ENCODE measurements around the gene CTAG1A.
"Not testable (repeated sequence)": the region's sequence is repeated elsewhere in the genome, so short reads cannot be mapped to it uniquely, and the experiment has no call there.

The CTAG1A gene

GRCh38 chrX:154573061-154573460, 11.9 kb upstream of the CTAG1A start:
- DNase-seq (ENCODE audit: low read depth): not testable (repeated sequence)

GRCh38 chrX:154575076-154575475, 9.9 kb upstream of the CTAG1A start:
- not testable (repeated sequence) for DNase-seq (ENCODE audit: low read depth)

GRCh38 chrX:154582994-154583393, 1.9 kb upstream of the CTAG1A start:
- DNase-seq (ENCODE audit: low read depth): not testable (repeated sequence)

- not testable (repeated sequence) for DNase-seq (ENCODE audit: low read depth)
These were observed 5.5 kb downstream of the CTAG1A start for GRCh38 chrX:154590415-154590814.

DNA sequence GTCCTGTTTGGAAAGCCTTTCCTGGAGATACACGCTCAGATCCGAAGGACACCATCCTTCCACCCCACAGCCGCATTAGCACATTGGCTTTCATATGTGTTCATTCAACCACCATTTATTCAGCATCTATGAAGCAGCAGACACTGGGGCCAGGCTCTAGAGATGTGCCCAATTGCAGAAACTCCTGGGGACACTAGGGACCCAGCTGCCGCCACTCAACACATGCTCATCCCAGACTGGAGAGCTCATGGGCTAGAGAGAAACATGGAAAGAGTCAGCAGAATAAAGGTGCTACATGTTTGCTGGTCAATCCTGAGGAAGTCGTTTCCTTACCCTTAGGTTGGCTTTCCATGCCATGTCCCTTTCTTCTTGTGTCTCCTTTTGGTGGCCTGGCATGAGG, 7.6 kb downstream of the CTAG1A start:
- DNase-seq (ENCODE audit: low read depth): no peak

GRCh38 chrX:154593201-154593600, 8.3 kb downstream of the CTAG1A start:
- no peak for DNase-seq (ENCODE audit: low read depth)

DNA sequence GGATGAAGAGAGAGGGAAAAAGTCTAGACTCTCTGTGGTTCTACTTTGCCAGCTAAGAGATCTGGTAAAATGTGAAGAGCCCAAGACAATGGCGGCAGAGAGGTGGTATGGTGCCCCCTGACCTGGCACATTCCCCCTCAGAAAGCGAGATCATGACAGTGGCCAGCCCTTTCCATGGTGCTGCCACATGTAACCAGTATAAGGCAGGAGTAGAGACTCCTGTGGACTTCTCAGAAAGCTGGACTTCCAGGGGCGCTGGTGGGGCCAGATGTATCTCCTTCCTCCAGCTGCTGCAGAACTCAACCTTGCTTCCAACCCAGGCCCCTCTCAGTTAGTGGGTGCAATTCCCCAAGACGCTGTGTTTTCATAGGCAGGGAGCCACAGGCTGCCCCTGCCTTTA, 9.6 kb downstream of the CTAG1A start:
- no peak for DNase-seq (ENCODE audit: low read depth)

DNA sequence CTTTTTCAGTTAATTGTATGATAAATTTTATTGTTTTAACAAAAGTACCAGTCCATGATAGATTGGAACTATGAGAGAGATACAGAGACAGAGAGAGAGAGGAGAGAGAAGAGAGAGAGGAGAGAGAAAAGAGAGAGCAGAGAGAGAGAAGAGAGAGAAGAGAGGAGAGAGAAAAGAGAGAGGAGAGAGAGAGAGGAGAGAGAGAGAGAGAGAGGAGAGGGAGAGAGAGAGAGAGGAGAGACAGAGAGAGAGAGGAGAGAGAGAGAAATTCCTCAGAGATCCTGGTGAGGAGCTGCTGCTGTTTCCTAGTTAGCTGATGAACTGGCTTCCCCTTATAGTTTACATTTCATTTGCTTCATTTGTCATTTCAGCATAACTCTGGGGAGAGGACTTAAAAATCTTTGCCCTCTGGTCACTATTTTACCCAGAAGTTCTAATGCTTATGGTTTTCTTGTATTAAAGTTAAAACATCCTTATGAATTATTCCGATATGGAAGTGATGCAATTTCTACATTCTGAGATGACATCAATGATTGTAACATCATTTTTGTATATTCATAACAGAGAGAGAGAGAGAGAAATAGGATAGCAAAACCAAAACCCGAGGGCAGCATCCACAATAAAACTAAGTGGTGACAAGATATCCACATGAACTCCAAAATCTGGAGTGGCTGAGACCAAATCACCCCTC, 10.8 kb downstream of the CTAG1A start:
- peak; percentile 7 for DNase-seq (ENCODE audit: low read depth)

DNA sequence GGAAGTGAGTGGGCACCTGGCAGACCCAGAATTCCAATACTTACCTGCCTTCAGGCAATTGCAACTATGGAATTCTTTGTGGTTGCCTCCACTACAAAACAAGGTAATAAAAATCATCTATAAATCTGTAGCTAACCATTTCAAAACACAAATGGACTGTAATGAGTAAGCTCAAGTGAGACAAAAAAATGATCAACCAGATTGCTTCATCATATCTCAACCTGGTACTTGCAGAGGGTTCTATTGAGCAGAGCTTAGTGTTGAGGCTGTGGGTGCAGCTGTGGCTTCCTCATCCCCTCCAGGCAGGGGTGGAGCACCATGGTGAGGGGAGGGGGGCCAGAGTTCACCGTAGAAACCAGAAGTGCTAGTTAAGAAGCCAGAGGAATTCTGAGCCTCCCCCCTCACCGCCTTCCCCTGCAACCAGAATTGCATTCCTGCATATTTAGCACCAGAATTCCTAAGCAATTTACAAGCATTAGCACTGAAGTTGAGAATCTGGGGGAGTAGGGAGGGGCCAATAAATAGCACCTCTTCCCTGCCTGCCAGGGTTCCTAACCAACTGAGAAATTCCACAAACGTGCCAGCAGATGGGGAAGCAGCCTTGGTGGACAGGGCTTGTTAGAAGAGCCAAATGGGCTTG, 11.5 kb downstream of the CTAG1A start:
- peak; percentile 36 for DNase-seq (ENCODE audit: low read depth)

DNA sequence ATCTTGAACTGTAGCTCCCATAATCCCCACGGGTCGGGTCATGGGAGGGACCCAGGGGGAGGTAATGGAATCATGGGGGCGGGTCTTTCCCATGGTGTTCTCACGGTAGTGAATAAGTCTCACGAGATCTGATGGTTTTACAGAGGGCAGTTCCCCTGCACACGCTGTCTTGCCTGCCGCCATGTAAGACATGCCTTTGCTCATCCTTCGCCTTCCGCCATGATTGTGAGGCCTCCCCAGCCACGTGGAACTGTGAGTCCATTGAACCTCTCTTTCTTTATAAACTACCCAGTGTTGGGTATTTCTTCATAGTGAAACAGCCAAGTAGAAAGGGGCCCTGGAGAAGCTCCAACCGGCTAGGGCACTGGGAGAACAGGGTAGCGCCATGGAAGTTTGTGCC, 12.3 kb downstream of the CTAG1A start:
- no peak for DNase-seq (ENCODE audit: low read depth)

DNA sequence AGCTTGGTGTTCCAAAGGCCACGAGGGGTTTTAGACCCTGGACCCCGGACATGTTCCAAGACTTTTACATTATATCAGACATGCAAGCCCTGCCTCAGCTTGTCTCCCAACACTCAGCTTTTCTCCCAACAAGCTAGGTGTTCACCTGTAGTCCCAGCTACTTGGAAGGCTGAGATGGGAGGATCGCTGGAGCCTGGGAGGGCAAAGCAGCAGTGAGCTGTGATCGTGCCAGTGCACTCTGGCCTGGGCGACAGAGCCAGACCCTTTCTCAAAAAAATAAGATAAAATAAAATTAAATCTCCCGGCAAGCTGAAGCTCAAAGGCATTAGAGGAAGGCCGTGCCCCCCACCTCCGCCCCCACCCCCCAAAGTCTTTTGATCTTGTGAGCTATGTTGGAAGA, 13.7 kb downstream of the CTAG1A start:
- DNase-seq (ENCODE audit: low read depth): no peak

DNA sequence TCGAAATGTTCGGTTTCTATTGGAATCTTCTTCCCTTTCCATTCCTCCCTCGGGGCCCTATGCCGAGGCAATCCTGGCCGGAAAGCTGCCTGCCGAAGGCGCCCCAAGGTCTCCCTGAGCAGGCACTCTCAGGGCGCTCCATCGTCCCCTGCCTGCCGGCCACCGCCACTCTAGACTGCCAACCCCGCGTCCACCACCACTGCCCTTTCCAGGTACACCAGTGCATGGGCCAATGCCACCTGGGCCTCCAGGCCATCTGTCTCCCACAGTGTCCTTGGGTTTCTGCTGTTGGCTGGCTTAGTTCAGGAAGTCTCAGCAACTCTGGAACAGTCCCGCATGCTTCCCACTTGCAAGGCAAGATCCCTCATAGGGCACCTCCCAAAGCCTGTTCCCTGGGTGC, 14.6 kb downstream of the CTAG1A start:
- no peak for DNase-seq (ENCODE audit: low read depth)

GRCh38 chrX:154600759-154601374, 15.9 kb downstream of the CTAG1A start:
- DNase-seq (ENCODE audit: low read depth): no peak

GRCh38 chrX:154602226-154602625, 17.3 kb downstream of the CTAG1A start:
- DNase-seq (ENCODE audit: low read depth): no peak

DNA sequence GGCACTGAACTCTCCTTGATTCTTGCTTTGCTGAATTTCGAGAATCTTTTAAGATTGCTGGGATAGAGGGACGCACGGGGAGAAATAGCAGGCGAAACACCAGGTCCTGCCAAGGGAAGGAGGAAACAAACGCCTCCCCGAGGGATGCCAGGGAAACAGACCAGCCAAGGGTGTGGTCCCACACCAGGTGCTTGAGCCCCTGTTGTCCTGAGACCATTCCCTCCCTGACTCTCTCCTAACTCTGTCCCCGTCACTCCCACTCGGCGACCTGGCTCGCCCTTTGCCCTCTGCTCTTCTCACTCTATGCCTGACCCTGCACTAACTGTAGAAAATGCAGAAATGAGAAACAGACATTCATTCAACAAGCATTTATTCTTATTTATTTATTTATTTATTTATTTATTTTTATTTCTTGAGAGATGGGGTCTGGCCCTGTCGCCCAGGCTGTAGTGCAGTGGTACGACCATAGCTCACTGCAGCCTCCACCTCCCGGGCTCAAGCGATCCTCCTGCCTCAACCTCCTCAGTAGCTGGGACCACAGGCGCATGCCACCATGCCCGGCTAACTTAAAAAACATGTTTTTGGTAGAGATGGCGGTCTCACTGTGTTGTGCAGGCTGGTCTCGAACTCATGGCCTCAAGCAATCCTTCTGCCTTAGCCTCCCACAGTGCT, 18.0 kb downstream of the CTAG1A start:
- no peak for DNase-seq (ENCODE audit: low read depth)

DNA sequence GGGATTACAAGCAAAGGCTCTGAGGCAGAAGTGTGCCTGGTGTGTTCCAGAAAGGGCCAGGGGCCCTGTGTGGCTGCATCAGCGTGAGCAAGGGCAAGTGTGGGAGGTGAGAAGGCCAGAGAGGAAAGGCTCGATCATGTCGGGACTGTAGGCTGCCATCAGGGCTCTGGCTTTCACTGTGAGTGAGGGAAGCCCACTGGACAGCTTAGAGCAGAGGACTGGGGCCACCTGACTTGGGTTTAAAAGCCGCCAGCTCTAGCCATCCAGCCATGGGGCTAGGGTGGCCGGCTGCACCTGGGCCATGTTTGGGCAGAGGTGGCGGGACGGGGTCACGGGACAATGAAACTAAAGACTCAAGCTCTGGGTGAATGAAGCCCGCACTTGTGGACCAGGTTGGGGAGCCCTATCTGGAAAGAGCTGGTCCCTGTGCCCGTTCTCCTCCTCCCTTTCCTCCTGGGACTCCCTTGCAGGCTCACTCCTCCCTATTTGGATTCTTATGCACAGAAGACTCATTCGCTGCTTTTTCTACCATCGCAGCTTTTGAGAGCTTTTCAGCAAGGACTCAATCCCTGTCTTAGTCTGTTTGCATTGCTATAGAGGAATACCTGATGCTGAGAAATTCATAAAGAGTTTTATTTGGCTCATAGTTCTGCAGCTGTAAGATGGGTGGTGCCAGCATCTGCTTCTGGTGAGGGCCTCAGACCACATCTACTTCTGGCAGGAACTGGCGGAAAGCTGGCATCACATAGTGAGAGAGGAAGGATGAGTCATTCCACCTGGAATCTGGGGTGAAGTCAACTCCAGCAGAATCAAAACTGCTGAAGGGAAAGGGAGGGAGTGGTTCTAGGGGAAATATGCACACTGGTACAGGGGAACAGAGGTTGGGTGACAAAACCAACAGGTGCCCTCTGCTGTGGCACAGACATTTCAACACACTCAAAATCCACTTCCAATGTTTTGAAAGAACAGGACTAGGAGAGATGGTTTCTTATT, 18.8 kb downstream of the CTAG1A start:
- DNase-seq (ENCODE audit: low read depth): peak; percentile 70

DNA sequence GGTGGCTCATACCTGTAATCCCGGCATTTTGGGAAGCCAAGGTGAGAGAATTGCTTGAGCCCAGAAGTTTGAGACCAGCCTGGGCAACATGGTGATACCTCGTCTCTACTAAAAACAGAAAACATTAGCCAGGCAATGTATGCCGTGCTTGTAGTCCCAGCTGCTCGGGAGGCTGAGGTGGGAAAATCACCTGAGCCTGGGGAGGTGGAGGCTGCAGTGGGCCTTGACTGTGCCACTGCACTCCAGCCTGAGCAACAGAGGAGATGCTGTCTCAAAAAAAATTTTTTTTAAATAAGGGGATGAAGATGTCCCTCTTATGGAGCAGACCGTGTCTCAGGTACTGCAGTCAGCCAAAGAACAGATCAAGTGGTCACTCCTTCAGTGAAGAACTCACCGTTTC, 20.6 kb downstream of the CTAG1A start:
- DNase-seq (ENCODE audit: low read depth): no peak

- DNase-seq (ENCODE audit: low read depth): no peak
These were observed 22.4 kb downstream of the CTAG1A start for GRCh38 chrX:154607370-154607769.

DNA sequence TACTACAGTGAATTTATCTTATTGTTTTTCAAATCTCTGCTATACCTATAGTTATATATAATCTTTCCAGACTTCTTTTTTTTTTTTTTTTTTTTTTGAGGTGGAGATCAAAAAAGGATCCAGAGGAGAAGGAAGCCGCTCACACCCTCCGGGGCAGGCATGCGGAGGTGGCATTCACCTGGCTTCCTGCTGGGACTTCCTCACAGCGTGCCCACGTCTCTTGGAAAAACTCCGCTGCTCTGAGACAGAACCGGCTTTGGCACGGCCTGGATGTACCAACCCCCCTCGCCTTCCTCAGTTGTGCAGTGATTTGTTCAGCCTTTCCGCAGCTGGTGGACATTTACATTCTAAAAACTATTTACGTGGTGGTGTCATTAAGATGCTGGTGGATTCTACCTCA, 23.0 kb downstream of the CTAG1A start:
- DNase-seq (ENCODE audit: low read depth): not testable (repeated sequence)

DNA sequence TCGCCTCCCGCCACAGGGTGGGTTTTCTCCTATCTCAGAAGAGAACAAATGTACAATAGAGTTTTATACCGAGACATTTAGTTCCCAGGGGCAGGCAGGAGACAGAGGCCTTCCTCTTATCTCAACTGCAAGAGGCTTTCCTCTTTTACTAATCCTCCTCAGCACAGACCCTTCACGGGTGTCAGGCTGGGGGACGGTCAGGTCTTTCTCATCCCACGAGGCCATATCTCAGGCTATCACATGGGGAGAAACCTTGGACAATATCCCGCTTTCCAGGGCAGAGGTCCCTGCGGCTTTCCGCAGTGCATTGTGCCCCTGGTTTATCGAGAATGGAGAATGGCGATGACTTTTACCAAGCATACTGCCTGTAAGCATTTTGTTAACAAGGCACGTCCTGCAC, 23.9 kb downstream of the CTAG1A start:
- DNase-seq (ENCODE audit: low read depth): not testable (repeated sequence)

- DNase-seq (ENCODE audit: low read depth): not testable (repeated sequence)
These were observed 26.2 kb downstream of the CTAG1A start for GRCh38 chrX:154611146-154611545.

GRCh38 chrX:154613586-154613985, 28.7 kb downstream of the CTAG1A start:
- not testable (repeated sequence) for DNase-seq (ENCODE audit: low read depth)
